GM12872 (cell line): ENCODE results near the gene COX6B2.

ENCODE experiments used
- TF ChIP-seq, protein P1 (sequence below): IDR thresholded peaks from 3 replicates; pipeline ENCODE4 v1.5.1; 2011; ENCODE audit warnings: low read depth, mild to moderate bottlenecking, low read length, moderate library complexity; ENCODE audit not compliant: insufficient read depth

Gene COX6B2

DNA sequence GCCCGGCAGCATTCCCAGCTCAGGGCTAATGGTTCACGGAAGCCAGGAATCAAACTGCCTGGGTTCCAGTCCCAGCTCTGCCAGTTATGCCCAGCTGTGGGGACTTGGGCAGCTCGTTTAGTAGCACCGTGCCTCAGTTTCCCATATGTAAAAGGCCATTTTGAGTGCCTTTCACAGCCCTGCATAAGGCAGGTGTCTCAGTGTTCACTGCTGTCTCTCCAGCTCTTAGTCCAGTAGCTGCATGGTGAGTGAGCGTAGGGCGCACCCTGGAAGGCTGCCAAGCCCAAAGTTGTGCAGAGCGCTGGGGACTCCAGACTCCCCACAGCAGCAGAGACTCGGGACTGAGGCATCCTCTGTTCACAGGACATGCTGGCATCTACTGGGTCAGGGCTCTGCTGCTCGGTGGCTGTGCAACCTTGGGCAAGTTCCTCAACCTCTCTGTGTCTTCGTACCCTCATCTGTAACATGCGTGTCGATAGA lies 36.7 kb upstream of the COX6B2 start:
- TF ChIP-seq, protein P1, sequence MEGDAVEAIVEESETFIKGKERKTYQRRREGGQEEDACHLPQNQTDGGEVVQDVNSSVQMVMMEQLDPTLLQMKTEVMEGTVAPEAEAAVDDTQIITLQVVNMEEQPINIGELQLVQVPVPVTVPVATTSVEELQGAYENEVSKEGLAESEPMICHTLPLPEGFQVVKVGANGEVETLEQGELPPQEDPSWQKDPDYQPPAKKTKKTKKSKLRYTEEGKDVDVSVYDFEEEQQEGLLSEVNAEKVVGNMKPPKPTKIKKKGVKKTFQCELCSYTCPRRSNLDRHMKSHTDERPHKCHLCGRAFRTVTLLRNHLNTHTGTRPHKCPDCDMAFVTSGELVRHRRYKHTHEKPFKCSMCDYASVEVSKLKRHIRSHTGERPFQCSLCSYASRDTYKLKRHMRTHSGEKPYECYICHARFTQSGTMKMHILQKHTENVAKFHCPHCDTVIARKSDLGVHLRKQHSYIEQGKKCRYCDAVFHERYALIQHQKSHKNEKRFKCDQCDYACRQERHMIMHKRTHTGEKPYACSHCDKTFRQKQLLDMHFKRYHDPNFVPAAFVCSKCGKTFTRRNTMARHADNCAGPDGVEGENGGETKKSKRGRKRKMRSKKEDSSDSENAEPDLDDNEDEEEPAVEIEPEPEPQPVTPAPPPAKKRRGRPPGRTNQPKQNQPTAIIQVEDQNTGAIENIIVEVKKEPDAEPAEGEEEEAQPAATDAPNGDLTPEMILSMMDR = no peak

- TF ChIP-seq, protein P1 = no peak
These were observed 36.0 kb upstream of the COX6B2 start for GRCh38 chr19:55390461-55390880.

DNA sequence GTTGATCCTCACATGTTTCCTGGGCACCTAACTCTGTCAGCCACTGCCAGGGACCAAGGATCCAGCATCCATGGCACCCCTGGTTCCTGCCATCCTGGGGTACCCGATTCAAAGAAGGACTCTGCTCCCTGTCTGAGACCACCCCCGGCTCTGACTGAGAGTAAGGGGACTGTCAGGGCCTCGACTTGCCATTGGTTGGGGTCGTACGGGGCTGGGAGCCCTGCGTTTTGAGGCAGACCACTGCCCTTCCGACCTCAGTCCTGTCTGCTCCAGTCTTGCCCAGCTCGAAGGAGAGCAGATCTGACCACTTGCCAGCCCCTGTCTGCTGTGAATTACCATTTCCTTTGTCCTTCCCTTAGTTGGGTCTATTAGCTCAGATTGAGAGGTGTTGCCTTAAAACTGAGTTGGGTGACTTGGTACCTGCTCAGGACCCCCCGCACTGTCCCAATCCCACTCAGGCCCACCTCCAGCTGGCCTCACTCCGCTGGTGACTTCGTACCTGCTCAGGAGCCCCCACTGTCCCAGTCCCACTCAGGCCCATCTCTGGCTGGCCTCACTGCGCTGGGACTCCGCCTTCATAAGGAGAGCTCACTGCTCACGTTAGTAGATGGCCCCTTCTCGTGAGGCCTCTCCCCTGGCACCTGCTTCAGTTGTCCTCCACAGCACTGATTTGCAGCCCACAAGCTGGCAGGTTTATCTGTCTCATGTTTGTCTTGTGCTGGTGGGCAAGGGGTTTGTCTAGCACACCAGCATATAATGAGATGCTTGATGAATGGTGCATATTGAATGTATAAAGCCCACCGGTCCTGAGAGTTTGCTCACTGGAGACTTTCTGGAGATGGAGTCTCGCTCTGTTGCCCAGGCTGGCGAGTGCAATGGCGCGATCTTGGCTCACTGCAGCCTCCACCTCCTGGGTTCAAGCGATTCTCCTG lies 35.1 kb upstream of the COX6B2 start:
- TF ChIP-seq, protein P1 = no peak

DNA sequence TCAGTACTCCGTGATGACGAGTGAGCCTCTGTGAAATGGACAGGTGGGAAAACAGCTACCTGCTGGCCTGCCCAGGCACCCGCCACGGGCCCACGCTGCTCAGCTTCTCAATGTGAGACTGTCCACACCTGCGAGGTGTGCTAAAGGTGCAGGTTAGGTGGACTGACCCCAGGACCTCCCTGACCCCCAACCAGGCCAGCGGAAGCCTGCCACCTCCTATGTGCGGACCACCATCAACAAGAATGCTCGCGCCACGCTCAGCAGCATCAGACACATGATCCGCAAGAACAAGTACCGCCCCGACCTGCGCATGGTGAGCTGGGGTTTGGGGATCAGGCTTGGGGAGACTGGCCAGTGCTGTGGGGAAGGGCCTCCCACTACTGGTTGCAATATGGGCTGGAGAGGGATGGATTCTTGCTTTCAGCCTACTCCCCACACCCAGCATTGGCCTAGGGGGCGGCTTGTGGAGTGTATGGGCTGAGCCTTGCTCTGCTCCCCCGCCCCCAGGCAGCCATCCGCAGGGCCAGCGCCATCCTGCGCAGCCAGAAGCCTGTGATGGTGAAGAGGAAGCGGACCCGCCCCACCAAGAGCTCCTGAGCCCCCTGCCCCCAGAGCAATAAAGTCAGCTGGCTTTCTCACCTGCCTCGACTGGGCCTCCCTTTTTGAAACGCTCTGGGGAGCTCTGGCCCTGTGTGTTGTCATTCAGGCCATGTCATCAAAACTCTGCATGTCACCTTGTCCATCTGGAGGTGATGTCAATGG lies 33.4 kb upstream of the COX6B2 start:
- TF ChIP-seq, protein P1 = no peak

DNA sequence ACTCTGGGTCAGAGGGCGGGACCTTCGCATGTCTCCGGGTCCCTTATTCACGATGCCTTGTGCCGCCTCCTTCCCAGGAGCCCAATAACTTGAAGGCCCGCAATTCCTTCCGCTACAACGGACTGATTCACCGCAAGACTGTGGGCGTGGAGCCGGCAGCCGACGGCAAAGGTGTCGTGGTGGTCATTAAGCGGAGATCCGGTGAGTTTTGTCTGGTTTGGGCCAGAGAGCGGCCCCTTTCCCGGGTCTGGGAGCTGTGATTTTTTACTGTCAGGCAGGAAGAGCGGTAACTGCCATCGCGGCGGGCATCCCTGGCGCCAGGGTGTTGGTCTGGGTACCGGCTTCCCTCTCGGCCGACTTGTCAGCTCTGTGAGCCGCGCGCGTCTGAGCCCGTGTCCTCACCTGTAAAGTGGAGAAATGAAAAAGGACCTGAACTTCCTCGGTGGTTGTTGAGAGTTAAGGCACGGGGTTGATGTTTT lies 32.0 kb upstream of the COX6B2 start:
- TF ChIP-seq, protein P1 = no peak

DNA sequence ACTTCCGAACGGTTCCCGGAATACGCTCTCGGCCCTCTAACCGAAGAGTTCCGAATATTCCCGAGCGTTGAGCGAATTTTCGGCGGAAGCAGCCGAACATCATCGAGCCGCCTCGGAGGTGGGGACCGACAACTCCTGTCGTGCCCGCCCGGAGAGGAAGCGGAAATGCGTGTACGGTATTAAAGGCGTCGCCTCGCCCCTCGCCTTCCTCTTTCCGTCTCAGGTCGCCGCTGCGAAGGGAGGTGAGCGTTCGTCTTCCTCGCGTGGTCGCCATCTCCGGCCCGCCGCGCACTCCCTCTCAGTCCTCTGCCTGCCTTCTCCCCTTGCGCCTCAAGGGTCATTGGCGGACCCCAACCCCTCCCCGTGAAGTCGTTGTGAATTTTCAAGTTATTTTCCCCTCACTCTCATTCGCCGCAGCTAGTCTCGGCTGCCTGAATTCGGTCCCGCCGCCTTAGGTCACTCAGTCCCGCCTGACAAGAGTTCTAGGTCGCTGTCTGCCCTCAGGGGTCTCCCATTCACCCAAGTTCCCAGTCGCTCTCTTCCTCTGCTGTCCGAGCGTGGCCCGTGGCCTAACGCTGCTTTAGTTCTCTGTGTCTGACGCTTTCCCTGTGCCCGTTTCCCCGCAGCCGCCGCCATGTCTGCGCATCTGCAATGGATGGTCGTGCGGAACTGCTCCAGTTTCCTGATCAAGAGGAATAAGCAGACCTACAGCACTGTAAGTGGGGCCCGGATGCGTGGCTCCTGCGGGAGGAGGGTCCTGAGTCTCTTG lies 31.4 kb upstream of the COX6B2 start, which contains the start of gene RPL28:
Gene RPL28, plus strand, starts transcription at position 209 of the 769 bp plus-strand sequence. Its CDS starts 426 bp downstream, at position 635.
- TF ChIP-seq, protein P1 = no peak
